ENCODE results near the gene SLC35B1. TPM values are rescaled to one million over a fixed set of nuclear protein-coding genes. Genes with fewer than 3 reads are reported as not detected.

SLC35B1 gene
- polyA plus RNA-seq, 1 of the 3 experiments (the other 2 are of a cell fraction) = 89.8 TPM

DNA sequence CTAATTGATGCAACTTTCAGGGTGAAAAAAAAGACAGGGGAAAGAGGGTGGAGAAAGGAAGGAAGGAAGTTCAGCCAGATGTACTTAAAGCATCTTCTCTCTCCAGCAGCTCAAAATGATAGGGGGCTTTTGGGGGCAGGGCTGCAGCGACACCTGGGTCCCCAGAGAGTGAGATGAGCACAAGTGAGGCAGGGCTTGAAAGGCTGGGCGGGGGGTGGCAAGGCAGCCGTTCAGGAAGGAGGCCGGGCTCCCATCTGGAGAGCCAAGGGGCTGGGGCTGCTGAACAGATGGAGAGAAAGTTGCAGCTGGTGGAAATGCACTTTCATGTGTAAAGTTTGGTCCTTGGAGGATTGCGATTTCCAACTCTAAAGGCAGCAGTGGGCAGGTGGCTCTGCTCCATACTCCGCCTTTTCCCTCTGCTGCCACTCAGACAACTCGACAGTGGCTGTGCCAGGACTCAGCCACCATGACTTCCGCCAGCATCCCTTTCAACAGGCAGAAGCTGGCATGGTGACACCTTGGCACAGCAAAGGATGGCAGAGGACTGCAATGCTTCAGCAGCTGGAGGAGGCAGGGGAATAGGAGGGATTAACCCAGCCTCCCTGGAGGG lies 7.7 kb downstream of the SLC35B1 start:
- no peak for DNase-seq
- Histone ChIP-seq H3K27me3 (ENCODE audit: insufficient read depth) (no peaks in the 10 kb centered on the region), H3K79me2 (ENCODE audit: insufficient read depth) (no peaks in the 10 kb centered on the region), H3K9me2 (no peaks in the 10 kb centered on the region), H3K4me2 (no peak overlapping the region), H3K9me3 (no peaks in the 10 kb centered on the region), H3K9ac (no peak overlapping the region), H2AFZ (ENCODE audit: low read depth) (no peak overlapping the region), H4K20me1 (ENCODE audit: insufficient read depth) (no peaks in the 10 kb centered on the region), H3F3A (replicated peaks; ENCODE audit: insufficient read depth) (peaks cover 3% of the 10 kb centered on the region), H3K27ac (ENCODE audit: low read depth in 2 of 2, low read length in 1 of 2) (no peak overlapping the region), H3K4me1 (ENCODE audit: control insufficient read depth in 1 of 2, insufficient read depth in 2 of 2, low read depth in 1 of 2, low read length in 1 of 2) (peaks cover 0 to 1% of the 10 kb centered on the region in 2 experiments; a peak in 1 of 4 replicates), H3K4me3 (ENCODE audit: low read depth in 2 of 2, low read length in 1 of 2) (no peak overlapping the region), H3K36me3 (replicated peaks in 1 of 2; ENCODE audit: control insufficient read depth in 1 of 2, insufficient read depth in 2 of 2, low read length in 1 of 2) (peaks cover 35 to 37% of the 10 kb centered on the region in 2 experiments)
- ChIA-PET CTCF (interaction anchor here (1.1 to 50.8 kb wide), 7 partner anchors 7 to 297 kb away, joined by 4 to 2107 read pairs (median 6); partner anchors contain the start of genes NGFR, NXPH3 and SLC35B1), POLR2A (interaction anchor here (0.7 to 1.6 kb wide), 5 partner anchors 8 to 185 kb away, joined by 3 to 5 read pairs (median 4); partner anchors contain the start of genes NXPH3 and SLC35B1)
- TF ChIP-seq MEF2A (IDR thresholded peaks at IDR 0.05; ENCODE audit: borderline replicate concordance, low read depth) (no peak), FOXM1 (IDR thresholded peaks at IDR 0.05; ENCODE audit: low read depth) (no peak), POLR2AphosphoS5 (IDR thresholded peaks at IDR 0.05; ENCODE audit: low read depth, low read length) (0 out of 2 replicates have a peak, but pooled peaks have one; percentile 2), FOSL2 (IDR thresholded peaks at IDR 0.05; ENCODE audit: borderline replicate concordance, low read depth) (no peak), NFIC (IDR thresholded peaks at IDR 0.05; ENCODE audit: borderline replicate concordance) (no peak)
- WGBS (ENCODE audit: low lambda C conversion rate) = 86% methylated on average over 8 of the region's 8 CpGs

DNA sequence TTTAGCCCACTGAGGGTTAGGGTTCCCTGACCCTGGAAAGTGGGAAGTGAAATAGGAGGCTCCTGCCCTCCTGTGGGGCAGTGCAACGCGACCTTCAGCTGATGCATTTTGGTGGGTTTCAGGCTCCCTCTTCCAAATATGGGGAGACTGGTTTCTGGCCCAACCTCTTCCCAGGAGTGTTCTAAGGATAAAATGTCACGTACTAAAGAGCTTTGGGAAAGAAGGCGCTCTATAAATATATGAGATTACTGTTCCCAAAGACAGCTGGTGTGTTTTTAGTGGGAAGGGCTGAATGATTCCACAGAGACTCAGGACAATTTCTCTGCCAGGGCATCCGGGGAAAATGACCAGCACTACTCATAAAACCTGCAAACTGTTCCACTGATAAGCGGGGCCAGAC lies 9.8 kb downstream of the SLC35B1 start:
- ChIA-PET CTCF (interaction anchor here (1.1 to 50.8 kb wide), 10 partner anchors 9 to 300 kb away, joined by 3 to 2107 read pairs (median 11); partner anchors contain the start of genes NGFR, NXPH3 and SLC35B1), POLR2A (interaction anchor here (1.2 kb wide), 1 partner anchor 132 kb away, joined by 4 read pairs; no protein-coding TSS in a partner anchor)
- no peak overlapping the region for H3K27ac ChIP-seq (ENCODE audit: low read depth in 2 of 2, low read length in 1 of 2)
- H3K9me2 ChIP-seq = no peaks in the 10 kb centered on the region
- H2AFZ ChIP-seq (ENCODE audit: low read depth) = no peak overlapping the region
- no peaks in the 10 kb centered on the region for H4K20me1 ChIP-seq (ENCODE audit: insufficient read depth)
- H3K9ac ChIP-seq = no peak overlapping the region
- H3K9me3 ChIP-seq = no peaks in the 10 kb centered on the region
- no peak overlapping the region for H3K4me2 ChIP-seq
- WGBS (ENCODE audit: low lambda C conversion rate) = 54% methylated on average over 6 of the region's 6 CpGs
- peaks cover 17% of the 10 kb centered on the region in 2 experiments for H3K36me3 ChIP-seq (replicated peaks in 1 of 2; ENCODE audit: control insufficient read depth in 1 of 2, insufficient read depth in 2 of 2, low read length in 1 of 2)
- no peak overlapping the region for H3K4me3 ChIP-seq (ENCODE audit: low read depth in 2 of 2, low read length in 1 of 2)
- no peak for DNase-seq
- no peaks in the 10 kb centered on the region for H3K27me3 ChIP-seq (ENCODE audit: insufficient read depth)
- H3K4me1 ChIP-seq (ENCODE audit: control insufficient read depth in 1 of 2, insufficient read depth in 2 of 2, low read depth in 1 of 2, low read length in 1 of 2) = peaks cover 0 to 2% of the 10 kb centered on the region in 2 experiments; a peak in 1 of 4 replicates
- H3F3A ChIP-seq (replicated peaks; ENCODE audit: insufficient read depth) = peaks cover 3% of the 10 kb centered on the region
- no peaks in the 10 kb centered on the region for H3K79me2 ChIP-seq (ENCODE audit: insufficient read depth)
- TF ChIP-seq MEF2A (IDR thresholded peaks at IDR 0.05; ENCODE audit: borderline replicate concordance, low read depth) = no peak
- TF ChIP-seq RCOR1 (IDR thresholded peaks at IDR 0.05; ENCODE audit: low read length) = no peak
- no peak for TF ChIP-seq GATA2 (CRISPR knock-in tag; IDR thresholded peaks at IDR 0.05)
- TF ChIP-seq NRF1 (IDR thresholded peaks at IDR 0.05; ENCODE audit: low read depth, low read length) = no peak
- TF ChIP-seq, protein P1, sequence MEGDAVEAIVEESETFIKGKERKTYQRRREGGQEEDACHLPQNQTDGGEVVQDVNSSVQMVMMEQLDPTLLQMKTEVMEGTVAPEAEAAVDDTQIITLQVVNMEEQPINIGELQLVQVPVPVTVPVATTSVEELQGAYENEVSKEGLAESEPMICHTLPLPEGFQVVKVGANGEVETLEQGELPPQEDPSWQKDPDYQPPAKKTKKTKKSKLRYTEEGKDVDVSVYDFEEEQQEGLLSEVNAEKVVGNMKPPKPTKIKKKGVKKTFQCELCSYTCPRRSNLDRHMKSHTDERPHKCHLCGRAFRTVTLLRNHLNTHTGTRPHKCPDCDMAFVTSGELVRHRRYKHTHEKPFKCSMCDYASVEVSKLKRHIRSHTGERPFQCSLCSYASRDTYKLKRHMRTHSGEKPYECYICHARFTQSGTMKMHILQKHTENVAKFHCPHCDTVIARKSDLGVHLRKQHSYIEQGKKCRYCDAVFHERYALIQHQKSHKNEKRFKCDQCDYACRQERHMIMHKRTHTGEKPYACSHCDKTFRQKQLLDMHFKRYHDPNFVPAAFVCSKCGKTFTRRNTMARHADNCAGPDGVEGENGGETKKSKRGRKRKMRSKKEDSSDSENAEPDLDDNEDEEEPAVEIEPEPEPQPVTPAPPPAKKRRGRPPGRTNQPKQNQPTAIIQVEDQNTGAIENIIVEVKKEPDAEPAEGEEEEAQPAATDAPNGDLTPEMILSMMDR (IDR thresholded peaks at IDR 0.05) = no peak
- TF ChIP-seq, protein P2, sequence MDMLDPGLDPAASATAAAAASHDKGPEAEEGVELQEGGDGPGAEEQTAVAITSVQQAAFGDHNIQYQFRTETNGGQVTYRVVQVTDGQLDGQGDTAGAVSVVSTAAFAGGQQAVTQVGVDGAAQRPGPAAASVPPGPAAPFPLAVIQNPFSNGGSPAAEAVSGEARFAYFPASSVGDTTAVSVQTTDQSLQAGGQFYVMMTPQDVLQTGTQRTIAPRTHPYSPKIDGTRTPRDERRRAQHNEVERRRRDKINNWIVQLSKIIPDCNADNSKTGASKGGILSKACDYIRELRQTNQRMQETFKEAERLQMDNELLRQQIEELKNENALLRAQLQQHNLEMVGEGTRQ (IDR thresholded peaks at IDR 0.05; ENCODE audit: borderline replicate concordance, low read depth, low read length) = no peak
- TF ChIP-seq, protein P3, sequence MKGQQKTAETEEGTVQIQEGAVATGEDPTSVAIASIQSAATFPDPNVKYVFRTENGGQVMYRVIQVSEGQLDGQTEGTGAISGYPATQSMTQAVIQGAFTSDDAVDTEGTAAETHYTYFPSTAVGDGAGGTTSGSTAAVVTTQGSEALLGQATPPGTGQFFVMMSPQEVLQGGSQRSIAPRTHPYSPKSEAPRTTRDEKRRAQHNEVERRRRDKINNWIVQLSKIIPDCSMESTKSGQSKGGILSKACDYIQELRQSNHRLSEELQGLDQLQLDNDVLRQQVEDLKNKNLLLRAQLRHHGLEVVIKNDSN (IDR thresholded peaks at IDR 0.05; ENCODE audit: borderline replicate concordance, low read depth) = no peak
- TF ChIP-seq, protein P4, sequence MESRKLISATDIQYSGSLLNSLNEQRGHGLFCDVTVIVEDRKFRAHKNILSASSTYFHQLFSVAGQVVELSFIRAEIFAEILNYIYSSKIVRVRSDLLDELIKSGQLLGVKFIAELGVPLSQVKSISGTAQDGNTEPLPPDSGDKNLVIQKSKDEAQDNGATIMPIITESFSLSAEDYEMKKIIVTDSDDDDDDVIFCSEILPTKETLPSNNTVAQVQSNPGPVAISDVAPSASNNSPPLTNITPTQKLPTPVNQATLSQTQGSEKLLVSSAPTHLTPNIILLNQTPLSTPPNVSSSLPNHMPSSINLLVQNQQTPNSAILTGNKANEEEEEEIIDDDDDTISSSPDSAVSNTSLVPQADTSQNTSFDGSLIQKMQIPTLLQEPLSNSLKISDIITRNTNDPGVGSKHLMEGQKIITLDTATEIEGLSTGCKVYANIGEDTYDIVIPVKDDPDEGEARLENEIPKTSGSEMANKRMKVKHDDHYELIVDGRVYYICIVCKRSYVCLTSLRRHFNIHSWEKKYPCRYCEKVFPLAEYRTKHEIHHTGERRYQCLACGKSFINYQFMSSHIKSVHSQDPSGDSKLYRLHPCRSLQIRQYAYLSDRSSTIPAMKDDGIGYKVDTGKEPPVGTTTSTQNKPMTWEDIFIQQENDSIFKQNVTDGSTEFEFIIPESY (IDR thresholded peaks at IDR 0.05; ENCODE audit: borderline replicate concordance, low read depth) = no peak
- TF ChIP-seq YY1 (IDR thresholded peaks at IDR 0.05; ENCODE audit: low read depth) = no peak
- no peak for TF ChIP-seq FOSL2 (IDR thresholded peaks at IDR 0.05; ENCODE audit: borderline replicate concordance, low read depth)
- no peak for TF ChIP-seq NFIC (IDR thresholded peaks at IDR 0.05; ENCODE audit: borderline replicate concordance)
- TF ChIP-seq, protein P5, sequence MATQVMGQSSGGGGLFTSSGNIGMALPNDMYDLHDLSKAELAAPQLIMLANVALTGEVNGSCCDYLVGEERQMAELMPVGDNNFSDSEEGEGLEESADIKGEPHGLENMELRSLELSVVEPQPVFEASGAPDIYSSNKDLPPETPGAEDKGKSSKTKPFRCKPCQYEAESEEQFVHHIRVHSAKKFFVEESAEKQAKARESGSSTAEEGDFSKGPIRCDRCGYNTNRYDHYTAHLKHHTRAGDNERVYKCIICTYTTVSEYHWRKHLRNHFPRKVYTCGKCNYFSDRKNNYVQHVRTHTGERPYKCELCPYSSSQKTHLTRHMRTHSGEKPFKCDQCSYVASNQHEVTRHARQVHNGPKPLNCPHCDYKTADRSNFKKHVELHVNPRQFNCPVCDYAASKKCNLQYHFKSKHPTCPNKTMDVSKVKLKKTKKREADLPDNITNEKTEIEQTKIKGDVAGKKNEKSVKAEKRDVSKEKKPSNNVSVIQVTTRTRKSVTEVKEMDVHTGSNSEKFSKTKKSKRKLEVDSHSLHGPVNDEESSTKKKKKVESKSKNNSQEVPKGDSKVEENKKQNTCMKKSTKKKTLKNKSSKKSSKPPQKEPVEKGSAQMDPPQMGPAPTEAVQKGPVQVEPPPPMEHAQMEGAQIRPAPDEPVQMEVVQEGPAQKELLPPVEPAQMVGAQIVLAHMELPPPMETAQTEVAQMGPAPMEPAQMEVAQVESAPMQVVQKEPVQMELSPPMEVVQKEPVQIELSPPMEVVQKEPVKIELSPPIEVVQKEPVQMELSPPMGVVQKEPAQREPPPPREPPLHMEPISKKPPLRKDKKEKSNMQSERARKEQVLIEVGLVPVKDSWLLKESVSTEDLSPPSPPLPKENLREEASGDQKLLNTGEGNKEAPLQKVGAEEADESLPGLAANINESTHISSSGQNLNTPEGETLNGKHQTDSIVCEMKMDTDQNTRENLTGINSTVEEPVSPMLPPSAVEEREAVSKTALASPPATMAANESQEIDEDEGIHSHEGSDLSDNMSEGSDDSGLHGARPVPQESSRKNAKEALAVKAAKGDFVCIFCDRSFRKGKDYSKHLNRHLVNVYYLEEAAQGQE (IDR thresholded peaks at IDR 0.05; ENCODE audit: low read depth, low read length) = no peak
- TF ChIP-seq TCF12 (IDR thresholded peaks at IDR 0.05) = no peak
